IPS-15b (cell line): ENCODE data around the gene ANKS1B.

ENCODE experiments used
- H3K27me3 ChIP-seq: one replicate; pipeline ENCODE4 v1.6.1; 2013; ENCODE audit warnings: low read length; ENCODE audit not compliant: control insufficient read depth, insufficient read depth
- H3K36me3 ChIP-seq: one replicate; pipeline ENCODE4 v1.6.1; 2013; ENCODE audit warnings: low read length; ENCODE audit not compliant: control insufficient read depth, insufficient read depth
- H3K4me1 ChIP-seq: one replicate; pipeline ENCODE4 v1.6.1; 2013; ENCODE audit warnings: mild to moderate bottlenecking, low read length; ENCODE audit not compliant: control insufficient read depth, insufficient read depth
- H3K4me3 ChIP-seq: one replicate; pipeline ENCODE4 v1.5.1; 2013; ENCODE audit warnings: low read depth, low read length
- H3K9ac ChIP-seq: one replicate; pipeline ENCODE4 v1.6.1; 2013; ENCODE audit warnings: low read depth, mild to moderate bottlenecking, low read length
- H3K9me3 ChIP-seq: one replicate; pipeline ENCODE4 v1.6.1; 2013; ENCODE audit warnings: mild to moderate bottlenecking, low read length; ENCODE audit not compliant: control insufficient read depth, insufficient read depth

ANKS1B gene

DNA sequence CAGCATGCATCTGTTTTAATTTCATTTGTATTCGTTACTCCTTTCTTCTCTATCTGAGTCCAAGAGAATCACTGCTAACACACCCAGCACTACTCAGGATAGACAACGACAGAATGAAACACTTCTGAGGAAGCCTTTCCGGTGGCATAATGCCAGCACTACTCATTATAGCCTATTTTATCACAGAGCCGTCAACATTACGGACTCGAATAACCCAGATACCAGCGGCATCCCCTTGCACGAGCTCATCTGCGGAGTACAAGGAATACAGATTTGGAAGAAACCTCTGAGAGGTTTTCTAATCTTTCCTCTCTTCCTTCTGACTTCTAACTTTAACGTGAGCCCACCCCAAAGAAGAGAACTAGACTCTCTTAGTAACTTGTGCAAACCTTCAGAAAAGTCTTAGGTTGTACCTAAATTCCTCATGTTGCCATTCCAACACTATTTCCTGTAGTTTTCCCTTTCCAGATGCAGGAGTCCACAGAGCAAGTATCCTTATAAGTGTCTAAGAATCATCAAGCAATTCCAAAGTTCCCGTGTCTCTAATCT, 1091.5 kb downstream of the ANKS1B start:
- H3K4me3 ChIP-seq = peak overlapping the region; percentile 46
- peaks cover 6% of the 10 kb centered on the region for H3K4me1 ChIP-seq
- no peaks in the 10 kb centered on the region for H3K9me3 ChIP-seq
- H3K9ac ChIP-seq = no peak overlapping the region
- H3K36me3 ChIP-seq = no peaks in the 10 kb centered on the region
- peaks cover 66% of the 10 kb centered on the region for H3K27me3 ChIP-seq

DNA sequence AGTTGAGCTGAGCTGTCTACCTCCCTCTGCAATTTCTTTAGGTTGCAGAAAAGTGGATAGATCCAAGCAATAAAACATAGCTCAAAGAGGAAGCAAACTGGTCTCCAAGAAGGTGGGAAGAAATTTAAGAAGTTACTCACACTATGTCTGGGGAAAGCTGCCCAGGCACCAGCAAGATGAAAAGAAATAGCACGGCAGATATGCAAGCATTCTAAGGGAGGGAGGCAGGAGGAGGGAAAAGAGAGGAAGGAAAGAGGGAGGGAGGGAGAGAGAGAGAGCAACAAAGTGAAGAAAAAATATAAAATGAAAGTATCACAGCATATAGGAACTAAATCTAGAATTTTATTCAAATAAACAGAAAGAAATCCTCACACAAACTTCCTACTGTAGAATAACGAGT, 1099.0 kb downstream of the ANKS1B start:
- no peaks in the 10 kb centered on the region for H3K4me1 ChIP-seq
- H3K4me3 ChIP-seq = no peak overlapping the region
- no peaks in the 10 kb centered on the region for H3K9me3 ChIP-seq
- H3K36me3 ChIP-seq = no peaks in the 10 kb centered on the region
- H3K9ac ChIP-seq = no peak overlapping the region
- H3K27me3 ChIP-seq = peaks cover 9% of the 10 kb centered on the region

DNA sequence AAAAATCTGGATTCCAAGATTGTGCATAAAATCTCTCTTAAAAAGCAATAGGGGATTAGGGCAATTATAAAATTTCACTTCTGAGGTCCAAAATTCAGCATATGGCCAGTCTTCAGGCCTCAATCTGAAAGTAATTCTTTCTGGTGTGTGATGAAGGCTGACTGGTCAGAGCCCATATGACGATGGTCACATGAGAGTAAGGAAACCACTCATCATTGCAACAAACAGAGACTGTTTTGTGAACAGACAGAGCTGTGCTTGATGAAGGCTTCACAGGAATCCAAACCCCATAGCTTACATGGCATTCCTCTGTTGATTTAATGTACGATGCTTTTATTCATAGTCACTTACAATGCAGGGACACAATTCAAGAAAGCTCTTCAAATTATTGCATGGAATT, 1101.5 kb downstream of the ANKS1B start:
- Histone ChIP-seq H3K36me3 (no peaks in the 10 kb centered on the region), H3K27me3 (no peaks in the 10 kb centered on the region), H3K9ac (no peak overlapping the region), H3K4me1 (no peaks in the 10 kb centered on the region), H3K4me3 (no peak overlapping the region), H3K9me3 (no peaks in the 10 kb centered on the region)

DNA sequence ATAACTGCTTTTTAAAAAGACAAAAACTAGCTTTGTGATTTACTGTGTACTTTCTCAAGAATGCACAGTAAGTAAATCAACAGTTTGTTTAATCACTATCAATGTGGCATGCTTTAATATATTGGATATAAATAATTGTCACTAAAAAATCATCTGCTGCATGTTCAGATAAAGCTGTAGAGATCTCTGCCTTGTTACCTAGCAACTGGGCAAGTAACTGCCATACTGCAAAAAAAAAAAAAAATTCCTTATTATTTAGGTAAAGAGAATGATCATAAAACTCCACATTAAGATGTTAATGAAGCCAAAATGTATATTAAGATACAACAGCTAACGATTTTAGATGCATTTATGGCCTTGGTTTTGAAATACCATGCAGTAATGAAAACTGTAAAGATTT, 1102.2 kb downstream of the ANKS1B start:
- Histone ChIP-seq H3K36me3 (no peaks in the 10 kb centered on the region), H3K27me3 (no peaks in the 10 kb centered on the region), H3K9me3 (no peaks in the 10 kb centered on the region), H3K9ac (no peak overlapping the region), H3K4me3 (no peak overlapping the region), H3K4me1 (no peaks in the 10 kb centered on the region)

DNA sequence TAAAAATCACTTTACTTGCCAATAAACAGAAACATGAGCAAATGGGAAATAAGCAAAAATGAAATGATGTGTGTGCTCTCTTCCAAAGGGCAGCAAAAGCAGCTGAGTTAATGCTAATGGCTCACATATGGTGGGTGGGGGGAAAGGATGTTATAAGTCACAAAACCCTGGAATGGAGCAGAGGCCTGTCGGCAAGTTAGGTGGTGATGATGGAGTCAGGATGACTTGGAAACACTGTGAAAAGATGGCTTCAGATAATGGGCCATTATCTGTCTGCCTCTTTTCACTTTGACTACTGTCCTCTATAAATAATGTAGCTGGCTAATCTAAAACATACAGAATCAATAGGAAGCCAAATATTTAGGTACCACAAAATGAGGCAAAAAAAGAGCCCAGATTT, 1111.0 kb downstream of the ANKS1B start:
- no peak overlapping the region for H3K9ac ChIP-seq
- H3K27me3 ChIP-seq = no peaks in the 10 kb centered on the region
- H3K9me3 ChIP-seq = no peaks in the 10 kb centered on the region
- H3K4me1 ChIP-seq = no peaks in the 10 kb centered on the region
- no peak overlapping the region for H3K4me3 ChIP-seq
- H3K36me3 ChIP-seq = no peaks in the 10 kb centered on the region

DNA sequence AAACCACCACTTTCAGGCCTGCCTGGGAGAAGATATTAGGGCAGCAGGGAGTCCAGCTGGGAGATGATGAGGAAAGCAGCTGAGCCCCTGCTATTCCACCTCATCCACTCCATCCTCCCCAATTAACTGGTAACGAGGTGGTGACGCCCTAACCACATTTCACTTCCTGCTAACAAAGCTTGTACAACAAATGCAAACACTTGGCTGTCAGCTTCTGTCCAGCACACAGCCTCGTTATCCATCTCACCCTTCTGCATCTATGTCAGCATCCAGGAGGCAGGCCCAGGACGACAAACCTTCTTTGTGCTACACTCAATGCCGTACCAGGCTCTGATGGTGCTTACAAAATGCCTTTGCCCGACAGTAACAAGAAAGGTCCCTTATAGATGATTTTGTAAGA, 1114.2 kb downstream of the ANKS1B start:
- Histone ChIP-seq H3K4me1 (no peaks in the 10 kb centered on the region), H3K9me3 (no peaks in the 10 kb centered on the region), H3K36me3 (no peaks in the 10 kb centered on the region), H3K4me3 (no peak overlapping the region), H3K9ac (no peak overlapping the region), H3K27me3 (no peaks in the 10 kb centered on the region)

DNA sequence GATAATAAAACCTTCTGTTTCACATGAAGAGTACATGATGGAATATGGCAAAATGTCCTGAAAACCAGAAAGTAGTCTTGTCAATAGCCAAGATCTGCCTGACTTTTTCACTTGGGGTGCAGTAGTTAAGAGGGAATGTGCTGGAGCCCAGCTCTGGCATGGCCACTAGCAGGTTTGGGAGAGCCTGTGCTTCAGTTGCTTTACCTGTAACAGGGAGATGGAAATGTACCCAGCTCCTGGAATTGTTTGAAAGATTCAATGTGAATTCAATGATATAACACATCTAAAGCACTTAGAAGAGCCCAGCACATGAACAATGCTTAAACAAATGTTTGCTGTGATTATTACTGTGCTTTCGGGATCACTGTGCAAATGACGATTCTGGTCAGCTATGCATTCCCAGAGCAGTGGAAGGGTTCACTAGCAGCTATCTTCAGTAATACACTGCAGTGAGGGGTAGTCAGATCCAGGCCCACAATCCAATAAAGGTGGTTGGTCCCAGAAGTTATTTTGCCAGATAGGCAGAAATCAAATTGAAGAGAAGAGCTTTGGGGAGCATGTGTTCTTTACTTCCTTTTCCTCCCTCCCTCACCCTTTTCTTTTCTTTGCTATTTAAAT, 1114.7 kb downstream of the ANKS1B start:
- H3K9ac ChIP-seq = no peak overlapping the region
- no peak overlapping the region for H3K4me3 ChIP-seq
- no peaks in the 10 kb centered on the region for H3K36me3 ChIP-seq
- H3K4me1 ChIP-seq = no peaks in the 10 kb centered on the region
- H3K27me3 ChIP-seq = no peaks in the 10 kb centered on the region
- H3K9me3 ChIP-seq = no peaks in the 10 kb centered on the region

DNA sequence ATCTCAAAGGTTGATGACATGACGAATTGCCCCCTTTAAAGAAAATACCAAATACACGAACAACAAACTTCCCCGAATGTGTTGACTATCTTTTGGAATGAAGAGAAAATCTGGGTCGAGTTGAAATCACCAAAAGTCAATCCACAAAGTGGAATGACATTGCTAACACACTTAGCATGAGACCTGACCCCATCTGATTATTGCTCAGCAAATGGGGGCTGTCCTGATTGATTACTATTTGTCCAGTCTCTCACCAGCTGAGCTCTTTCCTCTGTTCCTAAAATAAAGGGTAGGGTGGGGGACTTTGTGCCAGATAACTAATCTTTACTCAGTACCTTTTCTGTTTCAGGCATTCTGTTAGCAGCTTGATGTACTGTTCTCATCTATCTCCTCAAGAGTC, 1116.2 kb downstream of the ANKS1B start:
- Histone ChIP-seq H3K4me3 (no peak overlapping the region), H3K4me1 (peaks cover 4% of the 10 kb centered on the region), H3K9me3 (no peaks in the 10 kb centered on the region), H3K36me3 (no peaks in the 10 kb centered on the region), H3K27me3 (no peaks in the 10 kb centered on the region), H3K9ac (no peak overlapping the region)

DNA sequence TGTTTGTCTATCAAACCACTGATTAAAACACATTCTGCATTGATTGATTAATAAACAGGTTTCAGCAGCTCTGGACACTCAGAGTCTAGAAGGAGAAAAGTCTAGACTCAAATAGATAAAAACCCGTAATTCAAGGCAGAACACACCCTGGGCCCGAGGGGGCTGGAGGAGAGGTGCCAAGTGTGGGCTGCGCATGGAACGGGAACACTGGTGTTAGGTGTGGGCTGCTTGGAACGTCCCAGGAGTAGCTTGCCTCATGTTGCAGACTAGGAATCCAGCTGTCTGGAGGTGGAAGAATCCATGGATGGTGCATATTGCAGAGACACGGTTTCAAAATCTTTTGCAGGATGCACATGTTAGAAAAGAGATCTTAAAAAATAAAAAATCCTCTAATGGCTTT, 1116.7 kb downstream of the ANKS1B start:
- Histone ChIP-seq H3K4me1 (peaks cover 7% of the 10 kb centered on the region), H3K9ac (no peak overlapping the region), H3K4me3 (no peak overlapping the region), H3K36me3 (no peaks in the 10 kb centered on the region), H3K27me3 (no peaks in the 10 kb centered on the region), H3K9me3 (no peaks in the 10 kb centered on the region)

DNA sequence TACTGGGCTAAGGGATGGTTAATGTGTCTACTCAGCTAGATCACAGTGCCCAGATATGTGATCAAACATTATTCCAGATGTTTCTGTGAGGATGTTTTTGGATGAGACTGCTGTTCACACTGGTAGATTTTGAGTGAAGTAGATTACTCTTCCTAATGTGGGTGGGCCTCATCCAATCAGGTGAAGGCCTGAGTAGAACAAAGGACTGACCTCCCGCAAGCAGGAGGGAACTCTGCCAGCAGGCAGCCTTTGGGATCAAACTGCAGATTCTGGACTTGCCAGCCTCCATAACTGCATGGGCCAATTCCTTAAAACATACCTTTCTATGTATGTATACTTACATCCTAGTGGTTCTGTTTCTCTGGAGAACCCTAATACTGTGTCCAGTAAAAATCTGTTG, 1120.4 kb downstream of the ANKS1B start:
- Histone ChIP-seq H3K9me3 (no peaks in the 10 kb centered on the region), H3K4me1 (peaks cover 13% of the 10 kb centered on the region)

DNA sequence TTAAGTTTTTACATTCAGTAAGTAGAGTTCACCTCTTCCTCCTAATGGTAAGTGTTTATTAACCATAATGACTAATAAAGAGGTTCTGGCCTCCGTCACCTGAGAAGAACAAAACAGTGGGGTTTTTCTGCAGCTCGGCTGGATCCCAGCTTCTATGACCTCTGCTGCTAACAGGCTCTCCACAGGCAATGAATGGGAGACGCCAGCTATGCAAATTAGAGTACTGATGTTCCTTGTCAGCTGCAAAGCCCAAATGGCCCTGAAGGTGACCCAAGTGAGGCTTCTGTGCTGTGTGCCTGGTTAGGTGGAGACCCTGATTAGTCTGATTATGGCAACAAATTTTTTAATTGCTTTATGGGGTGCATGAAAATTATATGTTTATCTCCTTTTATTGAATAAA, 1121.6 kb downstream of the ANKS1B start:
- no peaks in the 10 kb centered on the region for H3K27me3 ChIP-seq
- peaks cover 13% of the 10 kb centered on the region for H3K4me1 ChIP-seq
- no peaks in the 10 kb centered on the region for H3K36me3 ChIP-seq
- H3K4me3 ChIP-seq = no peak overlapping the region
- H3K9me3 ChIP-seq = no peaks in the 10 kb centered on the region
- H3K9ac ChIP-seq = no peak overlapping the region

More for the DNA sequence above, 1120.4 kb downstream of the ANKS1B start:
- no peaks in the 10 kb centered on the region for H3K36me3 ChIP-seq
- H3K9ac ChIP-seq = no peak overlapping the region
- no peak overlapping the region for H3K4me3 ChIP-seq
- no peaks in the 10 kb centered on the region for H3K27me3 ChIP-seq

DNA sequence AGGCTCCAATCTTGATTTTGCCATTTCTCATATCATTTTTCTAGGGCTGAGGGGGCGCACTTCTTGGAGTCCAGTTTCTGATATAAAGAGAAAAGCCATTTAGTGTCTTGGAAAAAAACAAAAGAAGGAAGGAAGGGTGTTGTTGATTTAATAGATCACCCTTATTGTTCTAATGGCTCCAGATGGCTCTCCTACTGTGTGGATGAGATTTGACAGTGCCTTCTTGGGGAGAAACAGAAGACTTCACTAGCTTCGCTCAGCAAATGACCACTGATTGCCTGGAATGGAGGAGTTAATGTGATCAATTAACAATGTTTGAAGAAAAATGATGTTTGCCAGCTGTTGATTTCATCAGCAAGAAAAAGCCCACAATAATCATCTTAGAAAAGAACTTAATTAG, 1123.5 kb downstream of the ANKS1B start:
- H3K4me1 ChIP-seq = peaks cover 26% of the 10 kb centered on the region
- H3K9me3 ChIP-seq = no peaks in the 10 kb centered on the region
- H3K4me3 ChIP-seq = no peak overlapping the region
- no peak overlapping the region for H3K9ac ChIP-seq
- no peaks in the 10 kb centered on the region for H3K36me3 ChIP-seq
- no peaks in the 10 kb centered on the region for H3K27me3 ChIP-seq
